Neural progenitor cell (in vitro differentiated cells): ENCODE data around the gene OR8G5. TPM values are rescaled to one million over a fixed set of nuclear protein-coding genes. Genes with fewer than 3 reads are reported as not detected.
A peak's percentile ranks its signal among the peaks of the same experiment; 100 is the strongest.
"Not testable (repeated sequence)": the region's sequence is repeated elsewhere in the genome, so short reads cannot be mapped to it uniquely, and the experiment has no call there.

Experiments
- DNase-seq: peaks from one replicate; pipeline ENCODE4 v3.0.0-alpha.2; 2016; ENCODE audit warnings: low spot score
- H2AFZ ChIP-seq: fragments of 200-600 bp; sonication (generic); replicated peaks from 2 replicates; pipeline ENCODE4 v1.6.1; 2016; ENCODE audit warnings: antibody characterized with exemption
- H3F3A ChIP-seq: fragments of 200-600 bp; sonication (generic); 2 replicates; pipeline ENCODE4 v1.6.1; 2016; ENCODE audit warnings: antibody characterized with exemption, low read depth
- H3K27ac ChIP-seq: fragments of 200-600 bp; sonication (generic); 2 replicates; pipeline ENCODE4 v1.5.1; 2016; ENCODE audit warnings: mild to moderate bottlenecking
- H3K27me3 ChIP-seq: fragments of 200-600 bp; sonication (generic); 2 replicates; pipeline ENCODE4 v1.6.1; 2016; ENCODE audit warnings: mild to moderate bottlenecking, moderate library complexity
- H3K36me3 ChIP-seq: fragments of 200-600 bp; sonication (generic); 2 replicates; pipeline ENCODE4 v1.5.1; 2016
- H3K4me1 ChIP-seq: fragments of 200-600 bp; sonication (generic); 2 replicates; pipeline ENCODE4 v1.6.1; 2016; ENCODE audit warnings: mixed run types
- H3K4me2 ChIP-seq: fragments of 200-600 bp; sonication (generic); 2 replicates; pipeline ENCODE4 v1.6.1; 2016
- H3K4me3 ChIP-seq: fragments of 200-600 bp; sonication (generic); 2 replicates; pipeline ENCODE4 v1.5.1; 2016
- H3K79me2 ChIP-seq: fragments of 200-600 bp; sonication (generic); 2 replicates; pipeline ENCODE4 v1.6.1; 2016; ENCODE audit warnings: low read depth
- H3K9ac ChIP-seq: fragments of 200-600 bp; sonication (generic); 2 replicates; pipeline ENCODE4 v1.6.1; 2016
- H3K9me3 ChIP-seq: fragments of 200-600 bp; sonication (generic); 2 replicates; pipeline ENCODE4 v1.5.1; 2016; ENCODE audit warnings: low read depth
- H4K20me1 ChIP-seq: fragments of 200-600 bp; sonication (generic); 2 replicates; pipeline ENCODE4 v1.6.1; 2016; ENCODE audit warnings: low read depth
- H3K27ac Mint-ChIP-seq: 3 replicates; pipeline ENCODE4 v1.8.0; 2021; ENCODE audit warnings: mixed read lengths
- H3K27me3 Mint-ChIP-seq: 2 replicates; pipeline ENCODE4 v1.8.0; 2022; ENCODE audit warnings: low read depth, mild to moderate bottlenecking, inconsistent platforms, moderate library complexity, mixed read lengths; ENCODE audit not compliant: insufficient read depth
- H3K36me3 Mint-ChIP-seq: 3 replicates; pipeline ENCODE4 v1.8.0; 2021; ENCODE audit warnings: mixed read lengths
- H3K4me1 Mint-ChIP-seq: 3 replicates; pipeline ENCODE4 v1.8.0; 2021; ENCODE audit warnings: mixed read lengths
- H3K4me3 Mint-ChIP-seq: 3 replicates; pipeline ENCODE4 v1.8.0; 2021; ENCODE audit warnings: mild to moderate bottlenecking, moderate library complexity, mixed read lengths
- H3K9me3 Mint-ChIP-seq: 3 replicates; pipeline ENCODE4 v1.8.0; 2020; ENCODE audit warnings: mixed read lengths
- EZH2 ChIP-seq: fragments of 200-600 bp; sonication (generic); IDR thresholded peaks from 2 replicates; pipeline ENCODE4 v1.6.1; 2017; ENCODE audit warnings: antibody characterized with exemption, mild to moderate bottlenecking, moderate library complexity
- EZH2phosphoT487 ChIP-seq: fragments of 200-600 bp; sonication (generic); IDR thresholded peaks from 2 replicates; pipeline ENCODE4 v1.6.1; 2017; ENCODE audit warnings: antibody characterized with exemption
- total RNA-seq: library from RNA; depleted of rRNA; stranded (reverse); fragments of >200 nt; gene quantifications from 2 replicates; pipeline ENCODE4 v1.2.3, GENCODE V29; 2015; ENCODE audit warnings: low replicate concordance
- TF ChIP-seq, protein P1 (sequence below): fragments of 200-600 bp; sonication (generic); IDR thresholded peaks from 2 replicates; pipeline ENCODE4 v1.5.1; 2017; ENCODE audit warnings: antibody characterized with exemption, mild to moderate bottlenecking

The OR8G5 gene
- total RNA-seq, 1 donor from 2014 or later: not detected

DNA sequence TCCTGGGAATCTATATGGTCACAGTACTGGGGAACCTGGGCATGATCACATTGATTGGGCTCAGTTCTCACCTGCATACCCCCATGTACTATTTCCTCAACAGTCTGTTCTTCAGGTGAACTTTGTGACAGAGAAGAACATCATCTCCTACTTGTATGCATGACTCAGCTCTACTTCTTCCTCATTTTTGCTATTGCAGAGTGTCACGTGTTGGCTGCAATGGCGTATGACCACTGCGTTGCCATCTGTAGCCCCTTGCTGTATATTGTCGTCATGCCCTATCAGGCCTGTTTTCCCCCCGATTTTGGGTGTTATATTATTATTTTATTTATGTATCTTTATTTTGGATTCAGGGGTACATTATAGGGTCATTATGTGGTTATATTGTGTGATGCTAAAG is 17.7 kb upstream of the OR8G5 start:
- H3K4me3 Mint-ChIP-seq: no peak overlapping the region
- Histone ChIP-seq H3K79me2 (no peaks in the 10 kb centered on the region), H3K4me1 (no peaks in the 10 kb centered on the region), H3K4me2 (no peak overlapping the region), H2AFZ (no peak overlapping the region), H3K4me3 (no peak overlapping the region), H3K9me3 (no peaks in the 10 kb centered on the region), H3K27me3 (no peaks in the 10 kb centered on the region), H3K36me3 (no peaks in the 10 kb centered on the region), H4K20me1 (no peaks in the 10 kb centered on the region), H3K27ac (no peak overlapping the region), H3K9ac (no peak overlapping the region), H3F3A (no peaks in the 10 kb centered on the region)
- DNase-seq: no peak
- no peaks in the 10 kb centered on the region for H3K4me1 Mint-ChIP-seq
- H3K36me3 Mint-ChIP-seq: no peaks in the 10 kb centered on the region
- no peaks in the 10 kb centered on the region for H3K9me3 Mint-ChIP-seq
- no peak overlapping the region for H3K27ac Mint-ChIP-seq
- no peaks in the 10 kb centered on the region for H3K27me3 Mint-ChIP-seq
- no peak for TF ChIP-seq EZH2phosphoT487
- TF ChIP-seq, protein P1, sequence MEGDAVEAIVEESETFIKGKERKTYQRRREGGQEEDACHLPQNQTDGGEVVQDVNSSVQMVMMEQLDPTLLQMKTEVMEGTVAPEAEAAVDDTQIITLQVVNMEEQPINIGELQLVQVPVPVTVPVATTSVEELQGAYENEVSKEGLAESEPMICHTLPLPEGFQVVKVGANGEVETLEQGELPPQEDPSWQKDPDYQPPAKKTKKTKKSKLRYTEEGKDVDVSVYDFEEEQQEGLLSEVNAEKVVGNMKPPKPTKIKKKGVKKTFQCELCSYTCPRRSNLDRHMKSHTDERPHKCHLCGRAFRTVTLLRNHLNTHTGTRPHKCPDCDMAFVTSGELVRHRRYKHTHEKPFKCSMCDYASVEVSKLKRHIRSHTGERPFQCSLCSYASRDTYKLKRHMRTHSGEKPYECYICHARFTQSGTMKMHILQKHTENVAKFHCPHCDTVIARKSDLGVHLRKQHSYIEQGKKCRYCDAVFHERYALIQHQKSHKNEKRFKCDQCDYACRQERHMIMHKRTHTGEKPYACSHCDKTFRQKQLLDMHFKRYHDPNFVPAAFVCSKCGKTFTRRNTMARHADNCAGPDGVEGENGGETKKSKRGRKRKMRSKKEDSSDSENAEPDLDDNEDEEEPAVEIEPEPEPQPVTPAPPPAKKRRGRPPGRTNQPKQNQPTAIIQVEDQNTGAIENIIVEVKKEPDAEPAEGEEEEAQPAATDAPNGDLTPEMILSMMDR: no peak
- TF ChIP-seq EZH2: no peak

DNA sequence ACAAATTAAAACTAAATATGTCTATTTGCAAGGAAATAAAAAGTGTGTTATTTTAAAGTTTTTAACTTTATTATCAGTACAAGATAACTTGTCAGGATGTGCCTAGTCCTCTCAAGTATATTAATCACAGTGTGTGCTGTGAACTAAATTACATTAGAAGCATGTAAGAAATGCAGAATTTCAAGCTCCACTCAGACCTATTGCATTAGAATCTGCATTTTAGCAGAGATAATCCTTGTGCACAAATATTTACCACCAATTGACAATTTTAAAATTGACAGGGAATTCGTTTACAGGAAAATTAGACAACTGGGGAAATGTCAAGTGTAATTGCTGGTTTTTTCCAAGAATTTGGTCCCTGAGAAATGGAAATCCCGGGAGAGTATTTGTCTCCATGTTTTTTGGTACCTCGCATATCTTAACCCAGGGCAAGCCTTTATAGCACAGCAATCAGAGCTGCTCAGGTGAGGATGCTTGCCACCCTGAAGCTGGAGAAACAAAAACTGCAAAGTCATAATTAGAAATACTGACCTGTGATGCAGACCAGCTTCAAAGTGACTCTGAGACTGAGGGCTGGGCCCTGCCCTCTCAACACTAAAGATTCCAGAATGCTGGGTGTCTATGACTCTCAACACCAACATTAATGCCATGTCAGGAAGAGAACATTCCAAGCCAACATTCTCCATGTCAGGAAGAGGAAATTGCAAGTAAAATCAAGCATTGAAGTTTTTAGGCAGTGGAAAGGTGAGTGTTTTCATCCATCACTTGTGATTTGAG is 15.4 kb upstream of the OR8G5 start, which contains the start of gene OR8G1:
Gene OR8G1, plus strand, starts transcription at position 475 of the 777 bp plus-strand sequence. CDS start 8,581 bp downstream, outside the sequence.
- TF ChIP-seq, protein P1: no peak
- no peak for TF ChIP-seq EZH2
- no peak for TF ChIP-seq EZH2phosphoT487
- Mint-ChIP-seq H3K9me3 (no peaks in the 10 kb centered on the region), H3K4me3 (no peak within 1 kb of the TSS), H3K27me3 (no peaks in the 10 kb centered on the region), H3K4me1 (no peaks in the 10 kb centered on the region), H3K36me3 (no peaks in the 10 kb centered on the region), H3K27ac (no peak within 1 kb of the TSS)
- no peak within 1 kb of the TSS for H3K9ac ChIP-seq
- H2AFZ ChIP-seq: no peak within 1 kb of the TSS
- DNase-seq: no peak
- H3K4me1 ChIP-seq: no peaks in the 10 kb centered on the region
- no peaks in the 10 kb centered on the region for H3K79me2 ChIP-seq
- no peaks in the 10 kb centered on the region for H3F3A ChIP-seq
- no peaks in the 10 kb centered on the region for H3K27me3 ChIP-seq
- no peak within 1 kb of the TSS for H3K27ac ChIP-seq
- no peaks in the 10 kb centered on the region for H3K36me3 ChIP-seq
- no peaks in the 10 kb centered on the region for H4K20me1 ChIP-seq
- no peak within 1 kb of the TSS for H3K4me3 ChIP-seq
- no peaks in the 10 kb centered on the region for H3K9me3 ChIP-seq
- H3K4me2 ChIP-seq: no peak within 1 kb of the TSS

DNA sequence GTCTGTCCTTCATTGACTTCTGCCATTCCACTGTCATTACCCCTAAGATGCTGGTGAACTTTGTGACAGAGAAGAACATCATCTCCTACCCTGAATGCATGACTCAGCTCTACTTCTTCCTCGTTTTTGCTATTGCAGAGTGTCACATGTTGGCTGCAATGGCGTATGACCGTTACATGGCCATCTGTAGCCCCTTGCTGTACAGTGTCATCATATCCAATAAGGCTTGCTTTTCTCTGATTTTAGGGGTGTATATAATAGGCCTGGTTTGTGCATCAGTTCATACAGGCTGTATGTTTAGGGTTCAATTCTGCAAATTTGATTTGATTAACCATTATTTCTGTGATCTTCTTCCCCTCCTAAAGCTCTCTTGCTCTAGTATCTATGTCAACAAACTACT is 6.3 kb upstream of the OR8G5 start:
- H2AFZ ChIP-seq, H3K4me1 Mint-ChIP-seq, H3K79me2 ChIP-seq, DNase-seq, H3K9ac ChIP-seq, H3K4me3 ChIP-seq, H3K9me3 ChIP-seq, H3K27me3 Mint-ChIP-seq, H3K4me1 ChIP-seq, H3K4me2 ChIP-seq, H3K9me3 Mint-ChIP-seq, H3K4me3 Mint-ChIP-seq, H3K36me3 ChIP-seq, H3K36me3 Mint-ChIP-seq, H3F3A ChIP-seq, H3K27ac ChIP-seq, H4K20me1 ChIP-seq, H3K27me3 ChIP-seq, H3K27ac Mint-ChIP-seq: not testable (repeated sequence)

DNA sequence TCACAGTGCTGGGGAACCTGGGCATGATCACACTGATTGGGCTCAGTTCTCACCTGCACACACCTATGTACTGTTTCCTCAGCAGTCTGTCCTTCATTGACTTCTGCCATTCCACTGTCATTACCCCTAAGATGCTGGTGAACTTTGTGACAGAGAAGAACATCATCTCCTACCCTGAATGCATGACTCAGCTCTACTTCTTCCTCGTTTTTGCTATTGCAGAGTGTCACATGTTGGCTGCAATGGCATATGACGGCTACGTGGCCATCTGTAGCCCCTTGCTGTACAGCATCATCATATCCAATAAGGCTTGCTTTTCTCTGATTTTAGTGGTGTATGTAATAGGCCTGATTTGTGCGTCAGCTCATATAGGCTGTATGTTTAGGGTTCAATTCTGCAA is 8.9 kb downstream of the OR8G5 start:
- H3K4me2 ChIP-seq, H3K9ac ChIP-seq, H4K20me1 ChIP-seq, H3K4me3 ChIP-seq, H3K27me3 Mint-ChIP-seq, H3K79me2 ChIP-seq, H3K27me3 ChIP-seq, H2AFZ ChIP-seq, H3K9me3 Mint-ChIP-seq, H3K27ac Mint-ChIP-seq, H3K36me3 ChIP-seq, H3K27ac ChIP-seq, DNase-seq, H3K9me3 ChIP-seq, H3F3A ChIP-seq, H3K4me1 Mint-ChIP-seq, H3K4me3 Mint-ChIP-seq, H3K4me1 ChIP-seq, H3K36me3 Mint-ChIP-seq: not testable (repeated sequence)

DNA sequence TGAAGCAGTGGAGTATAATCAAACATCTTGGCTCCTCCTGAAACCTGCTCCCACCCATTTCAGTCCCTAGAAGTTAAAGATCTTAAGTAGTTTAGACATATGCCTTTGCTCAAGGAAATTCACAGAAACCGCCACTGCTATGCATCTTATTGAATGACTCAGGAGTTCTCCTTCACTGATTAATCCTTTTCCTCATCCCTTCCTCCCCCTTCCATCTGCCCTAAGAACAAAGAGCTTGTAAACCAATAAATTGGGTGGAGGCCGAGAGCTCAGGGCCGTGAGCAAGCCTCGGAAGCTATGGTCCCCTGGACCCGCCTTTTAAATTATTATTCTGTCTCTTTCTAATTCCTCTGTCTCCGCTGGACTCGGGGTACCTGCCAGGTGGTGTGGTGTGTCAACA is 14.7 kb downstream of the OR8G5 start:
- H3K27ac ChIP-seq, H3K36me3 Mint-ChIP-seq, H3K4me3 ChIP-seq, H3K4me1 ChIP-seq, H4K20me1 ChIP-seq, H3K27me3 ChIP-seq, H3K4me3 Mint-ChIP-seq, H3K27me3 Mint-ChIP-seq, H3K27ac Mint-ChIP-seq, H3K4me1 Mint-ChIP-seq, H3K9me3 Mint-ChIP-seq, H3K9me3 ChIP-seq, H3K36me3 ChIP-seq, H3K9ac ChIP-seq, H3K4me2 ChIP-seq, H3F3A ChIP-seq, H3K79me2 ChIP-seq: not testable (repeated sequence)
- peak overlapping the region; percentile 19 for H2AFZ ChIP-seq
- DNase-seq: peak; percentile 3
